Hematopoietic multipotent progenitor cell (in vitro differentiated cells): ENCODE measurements around the gene MAGOHB. TPM values are rescaled to one million over a fixed set of nuclear protein-coding genes. Genes with fewer than 3 reads are reported as not detected.
"Not testable (repeated sequence)": the region's sequence is repeated elsewhere in the genome, so short reads cannot be mapped to it uniquely, and the experiment has no call there.

Experiments
- DNase-seq, 3 donors: peaks; one replicate each; pipeline ENCODE4 v3.0.0-alpha.2; 2011 to 2015; ENCODE audit warnings: low read depth in 2 of 3, low spot score in 2 of 3
- total RNA-seq: library from RNA; depleted of rRNA; stranded (reverse); fragments of >200 nt; gene quantifications from one replicate; pipeline ENCODE4 v1.2.3, GENCODE V29; 2012

Gene MAGOHB
- total RNA-seq, result 2.7 TPM

DNA sequence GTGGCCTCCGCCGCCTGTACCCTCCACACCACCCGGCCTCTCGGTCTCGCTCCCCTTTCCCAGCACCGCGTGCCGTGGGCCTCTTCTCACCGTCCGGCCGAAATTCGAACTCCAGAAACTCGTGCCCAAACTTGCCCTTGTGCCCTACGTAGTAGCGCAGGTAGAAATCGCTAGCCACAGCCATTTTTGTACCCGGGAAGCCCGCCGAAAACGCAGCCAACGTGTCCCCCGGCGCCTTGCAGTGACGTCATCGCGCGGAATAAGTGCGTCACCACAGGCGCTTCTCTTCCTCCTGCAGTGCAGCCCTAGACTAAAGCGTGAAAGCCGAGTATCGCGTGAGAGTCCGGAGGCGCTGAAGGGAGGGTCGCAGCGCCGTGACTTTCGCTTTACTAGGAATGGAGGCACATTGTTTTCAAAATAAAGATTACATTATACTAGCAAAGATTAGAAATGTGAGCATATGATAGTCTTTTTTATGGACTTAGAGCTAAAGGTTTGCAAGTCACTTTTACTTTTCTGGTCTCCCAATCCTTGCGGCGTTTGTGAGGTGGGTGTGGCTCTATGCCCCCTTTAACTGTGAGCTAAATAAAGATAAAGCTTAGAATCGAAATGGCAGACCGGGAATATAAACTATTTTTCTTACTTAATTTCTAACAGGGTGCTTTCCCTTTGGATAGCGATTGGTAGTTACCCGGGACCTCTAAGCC lies at the start of gene MAGOHB:
Gene MAGOHB, minus strand, starts transcription at position 261 of the 707 bp plus-strand sequence. Its CDS starts 77 bp downstream, at position 184.
- peak; percentile 96 to 99 (median 98) for DNase-seq

DNA sequence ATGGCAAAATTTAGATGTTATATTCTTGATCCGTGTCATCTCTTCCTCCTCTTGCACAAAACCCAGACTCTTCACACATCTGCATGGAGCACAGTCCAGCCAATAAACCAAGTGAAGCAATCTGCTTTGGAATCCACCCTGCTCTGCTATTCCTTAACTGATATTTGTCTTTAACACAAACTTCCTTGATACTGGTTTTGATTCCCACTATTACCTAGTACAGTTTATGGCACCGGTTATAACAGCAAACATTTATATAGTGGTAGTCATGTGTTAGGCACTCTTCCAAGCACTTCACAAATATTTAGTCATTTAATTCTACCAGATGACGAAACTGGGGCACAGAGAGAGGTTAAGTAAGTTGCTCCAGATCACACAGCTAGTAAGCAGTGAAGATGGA lies 47.9 kb upstream of the MAGOHB start:
- no peak for DNase-seq

DNA sequence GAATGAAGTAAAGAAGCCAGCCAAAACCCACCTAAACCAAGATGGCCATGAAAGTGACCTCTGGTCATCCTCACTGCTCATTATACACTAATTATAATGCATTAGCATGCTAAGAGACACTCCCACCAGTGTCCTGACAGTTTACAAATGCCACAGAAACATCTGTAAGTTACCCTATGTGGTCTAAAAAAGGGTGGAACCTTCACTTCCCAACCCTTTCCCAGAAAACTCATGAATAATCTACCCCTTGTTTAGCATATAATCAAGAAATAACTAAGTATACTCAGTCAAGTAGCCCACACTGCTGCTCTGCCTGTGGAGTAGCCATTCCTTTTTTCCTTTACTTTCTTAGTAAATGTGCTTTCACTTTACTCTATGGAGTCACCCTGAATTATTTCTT lies 40.6 kb upstream of the MAGOHB start:
- no peak for DNase-seq

DNA sequence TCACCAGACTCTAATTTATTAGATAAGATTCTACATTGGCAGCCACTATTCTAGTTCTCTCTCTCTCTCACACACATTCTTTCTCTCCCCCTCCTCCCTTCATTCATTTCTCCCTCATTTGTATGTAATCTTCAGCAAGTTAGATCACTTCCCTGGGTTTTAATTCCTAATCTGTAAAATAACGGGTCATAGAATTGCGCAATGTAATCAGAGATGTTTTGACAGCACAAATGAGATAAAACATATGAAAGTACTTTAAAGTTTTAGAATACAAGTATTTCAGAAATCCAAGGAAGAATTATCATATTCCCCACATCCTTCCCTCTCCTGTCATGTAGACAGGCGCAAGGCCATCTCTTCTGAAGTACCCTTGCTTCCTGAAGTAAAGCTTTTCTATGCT lies 38.8 kb upstream of the MAGOHB start:
- DNase-seq, result no peak

DNA sequence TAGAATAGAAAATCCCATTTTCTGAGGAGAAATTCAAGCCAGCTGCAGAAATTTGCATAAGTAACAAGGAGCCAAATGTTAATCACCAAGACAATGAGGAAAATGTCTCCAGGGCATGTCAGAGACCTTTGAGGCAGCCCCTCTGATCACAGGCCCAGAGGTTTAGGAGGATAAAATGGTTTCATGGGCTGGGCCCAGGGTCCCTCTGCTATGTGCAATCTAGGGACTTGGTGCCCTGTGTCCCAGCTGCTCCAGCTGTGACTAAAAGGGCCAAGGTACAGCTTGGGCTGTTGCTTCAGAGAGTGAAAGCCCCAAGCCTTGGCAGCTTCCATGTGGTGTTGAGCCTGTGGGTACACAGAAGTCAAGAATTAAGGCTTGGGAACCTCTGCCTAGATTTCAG lies 33.2 kb upstream of the MAGOHB start:
- not testable (repeated sequence) for DNase-seq

DNA sequence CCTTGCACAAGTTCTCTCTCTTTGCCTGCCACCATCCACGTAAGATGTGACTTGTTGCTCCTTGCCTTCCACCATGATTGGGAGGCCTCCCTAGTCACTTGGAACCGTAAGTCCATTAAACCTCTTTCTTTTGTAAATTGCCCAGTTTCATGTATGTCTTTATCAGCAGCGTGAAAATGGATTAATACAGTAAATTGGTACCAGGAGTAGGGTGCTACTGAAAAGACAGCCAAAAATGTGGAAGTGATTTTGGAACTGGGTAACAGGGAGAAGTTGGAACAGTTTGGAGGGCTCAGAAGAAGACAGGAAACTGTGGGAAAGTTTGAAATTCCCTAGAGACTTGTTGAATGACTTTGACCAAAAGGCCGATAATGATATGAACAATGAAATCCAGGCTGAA lies 32.5 kb upstream of the MAGOHB start:
- no peak for DNase-seq

DNA sequence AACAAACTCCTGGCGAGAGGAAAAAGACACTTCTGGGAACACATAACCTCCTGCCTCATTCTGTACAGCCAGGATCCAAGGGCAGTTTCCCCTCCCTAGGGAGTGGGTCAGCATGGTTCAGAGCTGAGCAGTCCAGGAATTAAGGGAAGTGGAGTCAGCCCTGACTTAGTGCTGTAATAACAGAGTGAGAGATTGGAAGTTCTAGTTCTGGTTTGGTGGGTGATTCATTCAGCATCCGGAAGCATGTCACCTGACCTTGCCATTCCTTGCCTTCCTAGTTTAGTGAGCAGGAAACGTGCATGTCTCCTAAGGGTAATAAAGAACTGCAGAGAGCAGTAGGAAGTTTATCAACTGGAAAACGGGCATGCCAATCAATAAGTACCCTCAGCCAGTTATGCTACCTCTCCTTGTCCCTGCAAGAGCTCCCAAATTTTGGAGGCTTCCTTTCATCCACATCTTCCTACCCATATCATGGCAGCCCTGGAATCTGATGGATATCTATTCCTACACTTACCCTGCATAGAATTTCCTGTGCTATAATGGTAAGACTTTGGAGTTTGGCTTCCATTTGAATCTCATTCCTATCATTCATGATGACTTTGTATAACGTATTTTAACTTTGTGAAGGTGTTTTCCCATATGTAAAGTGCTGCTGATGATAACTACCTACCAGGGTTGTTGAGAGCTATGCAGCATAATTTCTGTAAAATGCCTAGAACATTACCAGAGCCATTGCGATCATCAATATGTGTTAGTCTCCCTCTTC lies 28.5 kb upstream of the MAGOHB start:
- DNase-seq, result no peak

DNA sequence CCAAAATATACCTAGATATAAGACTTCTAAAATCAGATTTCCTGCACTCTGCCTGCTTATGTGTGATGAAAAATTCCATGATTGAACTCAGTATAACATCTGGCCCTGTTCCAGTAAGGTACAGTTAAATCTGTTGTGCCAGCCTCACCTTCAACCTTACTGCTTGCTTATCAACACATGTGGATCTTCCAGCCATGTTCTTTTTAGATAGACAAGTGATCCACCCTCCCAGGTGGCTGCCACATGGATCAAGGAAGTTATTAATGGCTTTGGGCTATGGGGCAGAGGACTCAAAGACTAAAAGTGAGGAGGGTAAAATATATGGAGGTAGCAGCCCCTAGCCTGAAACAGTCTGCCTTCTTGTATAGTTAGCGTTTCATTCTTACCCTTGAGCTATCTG lies 25.3 kb upstream of the MAGOHB start:
- DNase-seq, result no peak

DNA sequence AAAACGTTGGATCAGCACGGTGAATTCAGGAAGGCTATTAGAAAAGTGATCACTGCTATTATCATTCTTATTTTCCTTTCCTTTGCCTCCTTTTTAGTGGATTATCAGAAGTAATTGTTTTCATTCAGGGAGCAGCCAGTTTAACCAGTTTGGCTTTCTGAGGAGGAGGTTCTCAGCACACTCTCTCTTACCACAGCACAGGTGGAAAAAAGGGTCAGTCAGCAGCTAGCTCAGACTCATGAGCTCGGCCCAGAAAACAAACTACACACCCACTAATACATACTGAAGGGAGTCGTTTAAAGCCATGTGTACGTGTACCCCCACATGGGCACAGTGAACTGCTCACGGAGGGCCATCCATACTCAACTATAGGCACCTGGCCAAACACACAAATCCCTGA lies 23.2 kb upstream of the MAGOHB start:
- no peak for DNase-seq

DNA sequence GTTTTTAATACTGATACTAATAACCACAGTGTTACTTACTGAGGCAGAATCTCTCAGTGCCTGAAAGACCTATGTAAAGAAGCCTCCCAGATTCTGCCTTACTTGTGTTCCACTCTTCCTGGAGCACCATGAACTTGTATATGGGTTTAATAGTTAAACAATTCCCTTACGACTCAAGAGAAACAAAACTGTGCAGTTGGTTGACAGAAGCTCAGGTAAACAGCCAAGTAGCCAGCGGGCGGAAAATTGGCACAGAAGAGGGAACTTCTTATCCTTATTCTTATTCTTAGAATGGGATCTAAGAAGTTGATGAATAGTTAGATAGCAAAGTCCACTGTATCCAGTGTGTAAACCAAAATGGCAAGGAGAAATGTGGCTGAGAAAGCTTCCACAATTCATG lies 22.7 kb upstream of the MAGOHB start:
- DNase-seq, result no peak

DNA sequence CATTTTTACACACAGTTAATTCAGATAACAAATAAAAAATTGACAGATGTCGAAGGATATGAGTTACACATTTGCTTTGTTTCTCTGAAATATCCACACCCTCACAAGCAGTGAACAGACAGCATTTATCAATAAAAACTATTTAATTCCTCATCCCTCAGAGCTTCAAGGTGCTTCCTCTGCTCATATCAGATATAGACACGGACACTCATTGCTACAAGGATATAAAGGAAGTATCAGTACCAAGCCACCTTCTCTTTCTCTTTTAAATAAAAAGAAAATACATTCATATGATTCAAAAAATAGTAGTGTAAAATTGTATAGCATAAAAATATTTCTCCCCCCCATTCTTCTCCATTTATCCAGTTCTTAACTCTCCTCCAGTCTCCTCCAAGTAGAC lies 21.9 kb upstream of the MAGOHB start:
- DNase-seq, result peak in 2 of 3 donors; percentile 12 to 54

DNA sequence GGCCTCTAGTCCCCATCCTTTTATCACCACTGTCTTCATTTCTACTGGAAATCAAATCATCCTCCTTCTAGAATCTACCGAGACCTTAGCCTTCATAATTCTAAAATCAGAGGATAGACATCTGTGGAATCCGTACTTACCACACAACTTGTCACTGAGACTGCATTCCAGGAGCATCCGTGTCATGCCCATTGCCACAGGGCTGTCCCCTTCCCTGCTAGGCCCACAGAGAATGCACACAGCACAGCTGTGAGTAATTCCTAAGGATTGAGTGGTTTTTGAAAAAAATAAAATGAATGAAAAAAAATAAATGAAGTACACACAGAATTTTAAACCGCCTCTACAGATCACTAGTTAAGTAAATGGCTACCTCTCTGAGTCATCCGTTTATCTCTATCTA lies 21.0 kb upstream of the MAGOHB start:
- DNase-seq, result no peak

DNA sequence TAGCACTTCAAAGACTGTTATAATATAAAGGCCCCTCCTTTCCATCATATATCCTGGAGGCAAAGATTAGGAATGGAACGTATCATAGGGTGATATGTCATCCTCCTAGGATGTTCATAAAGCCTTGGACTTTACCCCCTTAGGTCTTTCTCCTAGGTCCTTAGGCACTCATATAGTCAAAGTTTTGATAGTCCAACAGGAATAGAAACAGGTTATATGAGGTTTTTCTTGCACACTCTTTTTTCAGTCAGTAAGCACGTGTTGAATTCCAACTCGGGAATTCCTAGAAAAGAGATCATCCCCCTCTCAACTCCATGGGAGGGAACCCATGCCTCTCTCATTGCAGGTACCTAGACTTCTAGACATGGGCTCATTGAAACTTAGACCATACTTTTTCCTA lies 20.1 kb upstream of the MAGOHB start:
- DNase-seq, result no peak

DNA sequence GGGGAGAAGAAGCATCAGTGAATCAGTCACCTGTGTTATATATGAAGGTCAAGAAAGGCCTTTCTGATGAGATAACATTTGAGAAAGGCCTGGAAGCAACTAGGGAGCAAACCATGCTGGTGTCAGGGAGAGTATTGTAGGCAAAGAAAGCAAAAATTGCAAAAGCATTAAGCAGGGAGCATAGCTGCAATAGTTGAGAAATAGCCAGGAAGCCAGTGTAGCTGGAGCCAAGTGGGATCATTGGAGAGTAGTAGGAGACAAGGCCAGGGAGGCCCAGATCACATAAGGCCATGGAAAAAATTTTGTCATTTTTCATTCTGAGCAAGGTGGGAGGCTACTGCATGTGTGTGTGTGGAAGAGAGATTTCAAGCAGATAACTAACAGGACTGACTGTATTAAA lies 18.8 kb upstream of the MAGOHB start:
- DNase-seq, result no peak

DNA sequence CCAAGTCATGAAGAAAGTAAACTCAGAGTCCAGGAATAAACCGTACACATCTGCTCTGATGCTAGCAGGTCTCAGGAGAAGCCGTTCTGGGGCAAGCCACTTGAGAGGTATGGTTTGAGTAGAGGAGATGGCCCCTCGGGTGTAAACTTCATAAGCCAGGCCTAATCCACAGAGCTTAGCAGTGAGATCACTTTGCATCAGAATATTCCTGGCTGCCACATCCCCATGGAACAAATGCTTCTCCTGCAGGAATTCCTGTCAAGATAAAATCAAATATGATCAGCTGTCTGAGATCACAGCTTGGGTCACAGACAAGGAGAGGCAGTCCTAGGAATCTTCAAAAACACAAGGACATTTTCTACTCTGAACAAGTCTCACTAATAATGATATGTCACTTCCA lies 11.2 kb upstream of the MAGOHB start:
- DNase-seq, result no peak

DNA sequence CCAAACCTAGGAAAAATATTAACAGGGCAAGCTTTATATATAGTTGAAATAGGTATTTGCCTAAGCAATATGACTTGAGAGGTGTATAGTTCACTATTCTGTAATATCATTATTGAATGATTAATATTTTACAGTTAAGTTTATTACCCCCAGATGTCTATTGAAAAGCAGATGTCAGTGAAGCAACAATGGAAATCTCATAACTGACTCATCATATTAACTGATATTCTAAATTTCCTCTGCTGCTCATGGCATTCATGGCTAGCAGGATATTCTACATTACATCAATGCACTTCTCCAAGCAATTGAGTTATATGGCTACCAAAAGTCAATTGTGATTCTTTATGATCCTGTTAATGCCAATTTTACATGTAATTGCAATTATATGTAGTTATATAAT lies 9.7 kb upstream of the MAGOHB start:
- no peak for DNase-seq

DNA sequence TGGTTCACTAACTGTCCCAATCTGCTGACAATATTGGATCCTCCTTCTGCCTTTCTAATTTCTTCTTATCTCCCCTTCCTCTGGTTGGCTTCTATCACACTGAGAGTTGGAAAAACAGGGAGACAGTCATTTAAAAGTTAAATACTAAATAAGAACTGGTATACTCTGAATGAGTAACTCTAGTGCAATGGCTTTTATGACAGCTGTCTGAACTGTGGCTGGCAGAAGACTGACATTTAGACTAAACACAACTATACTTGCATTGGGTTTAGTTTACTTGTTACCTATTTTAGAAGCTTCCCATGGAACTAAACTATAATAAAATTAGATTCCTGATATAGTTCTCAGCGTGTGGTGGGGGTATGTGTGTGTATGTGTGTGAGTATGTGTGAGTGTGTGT lies 7.9 kb upstream of the MAGOHB start:
- DNase-seq, result no peak

DNA sequence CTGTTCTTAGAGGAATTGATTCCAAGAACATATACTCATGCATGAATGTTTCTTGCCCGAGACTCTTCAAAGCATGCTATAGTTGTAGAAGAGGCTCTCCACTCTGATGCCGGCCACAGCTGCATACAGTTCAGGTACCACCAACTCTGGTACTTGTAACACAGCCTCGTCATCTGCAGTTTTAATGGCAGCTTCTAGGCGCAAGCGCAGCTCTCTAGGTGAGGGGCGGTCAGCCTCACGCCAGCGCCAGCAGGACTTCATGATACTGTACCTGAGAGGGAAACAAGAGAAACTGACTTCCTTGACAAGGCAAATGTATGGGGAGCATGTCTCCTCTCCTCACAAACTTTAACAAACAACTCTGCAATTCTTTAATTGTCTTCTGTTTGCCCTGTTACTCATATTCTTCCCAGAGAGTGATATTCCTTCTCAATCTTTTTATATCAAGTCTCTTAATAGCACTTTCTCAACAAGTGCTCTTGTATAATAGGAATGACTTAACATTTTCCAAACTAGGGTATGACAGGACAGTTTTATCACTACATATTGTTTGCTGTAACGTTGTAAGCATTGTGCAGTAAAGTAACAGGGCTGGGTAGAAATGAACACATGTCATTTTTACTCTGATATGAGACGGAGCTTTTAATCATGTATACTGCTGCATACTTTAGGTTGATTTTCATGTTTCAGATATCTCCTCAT lies 6.8 kb upstream of the MAGOHB start:
- DNase-seq, result no peak

DNA sequence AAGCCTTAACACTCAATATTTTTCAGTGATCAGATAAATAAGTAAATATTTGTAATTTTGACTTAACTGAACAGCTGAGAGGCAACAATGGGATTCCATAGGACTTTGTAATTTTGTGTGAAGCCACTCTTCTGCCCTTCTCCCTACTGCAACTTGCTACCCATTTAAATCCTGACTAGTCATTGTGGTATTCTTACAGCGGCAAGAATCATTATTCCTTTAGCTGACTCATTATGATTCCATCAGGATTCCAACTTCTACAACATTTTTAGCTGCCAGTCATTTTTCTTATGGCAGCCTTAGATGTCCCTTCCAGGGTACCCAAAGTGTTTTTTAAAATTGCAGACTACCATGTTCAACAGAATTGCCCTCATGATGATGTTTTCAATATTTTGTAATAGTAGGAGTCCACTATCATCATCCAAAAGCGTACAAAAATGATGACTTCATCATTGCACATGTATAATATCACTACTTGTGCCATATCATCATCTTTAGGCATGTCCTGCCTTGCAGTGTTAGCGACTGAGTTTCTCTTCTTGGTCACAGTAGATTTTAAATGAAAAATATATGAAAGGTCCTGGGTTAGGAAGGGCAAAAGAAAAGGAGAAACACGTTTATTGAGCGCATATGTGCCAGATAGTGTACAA lies 5.1 kb upstream of the MAGOHB start:
- DNase-seq, result no peak

DNA sequence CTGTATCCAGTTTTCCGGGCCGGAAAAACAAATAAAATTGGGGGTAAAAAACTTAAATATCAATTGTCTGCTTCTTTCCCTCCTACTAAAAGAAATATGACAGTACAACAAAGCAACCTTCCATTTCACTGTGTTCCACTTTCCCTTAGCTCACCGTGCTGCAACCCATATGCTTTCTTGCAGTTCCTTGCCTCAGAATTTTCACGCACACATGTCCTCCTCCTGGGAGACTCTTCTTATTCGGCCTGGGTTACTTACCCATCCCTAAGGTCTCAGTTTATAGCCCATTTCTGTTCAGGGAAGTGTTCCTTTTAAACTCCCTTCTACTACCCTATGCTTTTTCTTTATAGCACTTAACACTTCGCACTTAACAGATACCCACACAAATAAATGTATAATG lies 4.5 kb upstream of the MAGOHB start:
- DNase-seq, result no peak

DNA sequence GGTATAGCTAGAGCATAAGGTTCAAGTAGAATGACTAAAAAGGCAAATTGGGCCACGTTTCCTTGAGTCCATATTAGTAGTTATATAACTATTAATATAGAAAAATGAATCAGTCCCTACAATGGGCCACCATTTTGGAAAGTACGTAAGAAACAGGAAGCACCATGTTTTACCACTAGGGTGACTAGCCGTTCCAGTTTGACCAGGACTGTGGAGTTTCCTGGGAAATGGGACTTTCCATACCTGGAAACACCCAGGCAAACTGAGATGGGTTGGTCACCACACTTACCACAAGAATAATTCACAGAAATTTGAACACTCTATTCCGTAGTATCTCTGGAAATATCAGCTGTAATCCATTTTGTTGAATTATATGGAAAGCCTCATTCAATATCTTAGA lies 2.1 kb upstream of the MAGOHB start:
- no peak for DNase-seq

DNA sequence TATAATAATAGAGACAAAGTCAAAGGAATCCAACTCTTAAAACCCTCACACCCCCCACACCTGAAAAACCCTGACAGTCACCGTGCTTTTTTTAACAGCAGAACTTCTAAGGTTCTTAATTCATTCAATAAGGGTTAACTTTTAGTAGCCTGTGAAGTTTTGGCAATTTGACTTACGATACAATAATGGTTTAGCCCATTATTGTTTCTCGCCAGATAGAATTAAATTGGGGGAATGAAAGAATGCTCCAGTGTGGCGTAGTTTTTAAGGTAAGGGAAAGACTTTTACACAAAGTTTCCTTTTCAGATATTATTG lies 604 bp upstream of the MAGOHB start:
- no peak for DNase-seq
